Brain pericyte (primary cell): ENCODE data around the gene SH2D3A.

Experiments
- DNase-seq: peaks from one replicate; pipeline ENCODE4 v3.0.0-alpha.2; 2012; ENCODE audit warnings: low read depth, low spot score

SH2D3A gene

GRCh38 chr19:6708346-6708745 lies 58.9 kb downstream of the SH2D3A start:
- no peak for DNase-seq

- no peak for DNase-seq
Observed at GRCh38 chr19:6707658-6708018, 59.6 kb downstream of the SH2D3A start.

GRCh38 chr19:6707011-6707657 lies 60.1 kb downstream of the SH2D3A start:
- no peak for DNase-seq

- no peak for DNase-seq
Observed at GRCh38 chr19:6706633-6706958, 60.6 kb downstream of the SH2D3A start.

- DNase-seq, result no peak
Observed at GRCh38 chr19:6705931-6706632, 61.2 kb downstream of the SH2D3A start.
